ENCODE data around the gene ZNF660.

Gene ZNF660

GRCh38 chr3:44642337-44642736 is 57.6 kb downstream of the ZNF660 start:
- DNase-seq = no peak

GRCh38 chr3:44643024-44643423 is 58.3 kb downstream of the ZNF660 start:
- no peak for DNase-seq

- DNase-seq = no peak
Measured at GRCh38 chr3:44647771-44648170, 63.0 kb downstream of the ZNF660 start.

- peak; percentile 40 for DNase-seq
Measured at GRCh38 chr3:44648564-44649229, 63.9 kb downstream of the ZNF660 start, which contains the start of gene ZNF35. TSS of gene ZNF35 (plus strand) at chr3:44648732. CDS start at chr3:44651068, 2,336 bp downstream.
